ENCODE data around the gene SMARCC2. TPM values are rescaled to one million over a fixed set of nuclear protein-coding genes. Genes with fewer than 3 reads are reported as not detected.

The SMARCC2 gene
- total RNA-seq, 2 experiments from 2014 or later, result 133 to 137 TPM

DNA sequence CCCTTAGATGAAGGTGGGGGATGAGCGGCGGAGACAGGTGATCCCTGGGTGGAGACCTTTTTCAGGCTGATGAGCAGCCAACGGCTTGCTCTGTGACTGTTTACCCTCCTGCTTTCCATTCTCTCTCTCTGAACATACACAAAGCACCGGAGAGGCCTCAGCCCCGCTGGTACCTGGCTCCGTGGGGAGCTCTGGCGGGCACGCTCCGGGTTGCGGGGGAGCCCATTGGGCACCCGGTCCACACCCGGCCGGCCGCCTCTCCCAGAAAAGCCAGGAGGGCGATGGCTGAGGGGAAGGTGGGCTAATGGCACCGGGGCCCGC, 545 bp downstream of the SMARCC2 start:
- CTCF ChIA-PET, result interaction anchor here (0.9 to 9.6 kb wide), 29 partner anchors 10 to 450 kb away, joined by 3 to 271 read pairs (median 9); partner anchors contain the start of genes ANKRD52, COQ10A, ESYT1 and PA2G4
- Mint-ChIP-seq H3K9me3 (no peaks in the 10 kb centered on the region), H3K4me1 (peaks cover 53% of the 10 kb centered on the region), H3K4me3 (peak overlapping the region; percentile 84), H3K27me3 (no peaks in the 10 kb centered on the region), H3K36me3 (ENCODE audit: low read depth) (peaks cover 55% of the 10 kb centered on the region), H3K27ac (peak overlapping the region; percentile 77)
- no peak for DNase-seq
- POLR2A ChIA-PET, result interaction anchor here (0.8 to 5.1 kb wide), 22 partner anchors 9 to 441 kb away, joined by 3 to 114 read pairs (median 8); partner anchors contain the start of genes ANKRD52, ESYT1, MYL6 and MYL6B

DNA sequence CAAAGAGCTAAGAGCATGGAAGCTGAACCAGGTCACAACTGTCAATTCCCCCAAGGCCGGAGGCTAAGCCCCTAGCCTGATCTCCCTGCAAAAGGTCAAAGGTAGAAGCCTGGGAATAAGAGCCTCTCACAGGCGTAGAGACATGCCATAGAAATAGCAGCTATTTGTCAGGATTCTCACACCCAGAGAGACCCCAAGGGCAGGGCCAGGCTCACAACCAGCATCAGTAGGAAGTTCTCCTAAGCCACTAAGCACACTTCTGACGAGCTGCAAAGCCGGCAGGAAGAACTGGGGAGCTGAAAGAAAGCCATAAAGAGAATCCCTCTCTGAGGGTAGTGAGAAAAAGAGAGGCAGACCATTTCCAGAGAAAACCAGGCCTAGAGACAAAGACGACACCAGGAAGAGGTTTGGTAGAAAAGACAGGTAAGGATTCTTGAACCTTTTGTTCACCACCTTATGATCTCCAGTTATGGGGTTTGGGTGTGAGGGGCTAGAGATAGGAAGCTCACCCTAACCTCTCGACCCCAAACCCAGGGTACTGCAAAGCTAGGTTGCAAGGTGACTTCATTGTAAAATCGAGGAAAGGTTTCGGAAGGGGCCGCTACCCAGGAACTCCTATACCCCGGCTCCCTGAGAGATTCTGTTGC, 1.0 kb downstream of the SMARCC2 start:
- peak overlapping the region; percentile 77 for H3K27ac Mint-ChIP-seq
- H3K4me1 Mint-ChIP-seq, result peaks cover 50% of the 10 kb centered on the region
- ChIA-PET CTCF (interaction anchor here (0.9 to 9.6 kb wide), 19 partner anchors 11 to 447 kb away, joined by 3 to 271 read pairs (median 9); partner anchors contain the start of genes ANKRD52, COQ10A, ESYT1 and MYL6), POLR2A (interaction anchor here (0.8 to 5.1 kb wide), 20 partner anchors 9 to 441 kb away, joined by 3 to 114 read pairs (median 10); partner anchors contain the start of genes ANKRD52, ESYT1, MYL6 and MYL6B)
- H3K4me3 Mint-ChIP-seq, result peak overlapping the region; percentile 84
- H3K36me3 Mint-ChIP-seq (ENCODE audit: low read depth), result peaks cover 54% of the 10 kb centered on the region
- no peaks in the 10 kb centered on the region for H3K27me3 Mint-ChIP-seq
- no peak for DNase-seq
- H3K9me3 Mint-ChIP-seq, result no peaks in the 10 kb centered on the region

DNA sequence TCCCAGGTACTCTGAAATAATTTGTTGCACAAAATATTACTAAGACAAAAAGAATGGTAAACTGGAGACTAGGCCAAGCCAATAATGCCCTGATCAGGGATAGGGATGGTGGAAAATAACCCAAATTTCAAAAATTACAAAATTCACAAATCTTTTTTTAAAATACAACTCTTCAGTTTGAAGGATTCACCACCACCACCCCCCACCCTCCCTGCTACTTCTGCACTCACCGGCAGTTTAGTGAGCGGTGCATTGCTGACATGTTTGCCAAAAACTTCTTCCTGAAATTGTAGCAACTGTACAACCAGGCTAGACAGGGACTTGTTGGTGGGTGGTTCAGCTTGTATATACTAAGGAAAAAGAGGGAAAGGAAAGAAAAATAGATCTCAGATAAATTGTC, 2.3 kb downstream of the SMARCC2 start:
- ChIA-PET CTCF (interaction anchor here (0.6 to 9.6 kb wide), 4 partner anchors 19 to 63 kb away, joined by 5 to 271 read pairs (median 33); partner anchors contain the start of genes ESYT1, RPL41 and ZC3H10), POLR2A (interaction anchor here (3.0 to 5.1 kb wide), 6 partner anchors 16 to 69 kb away, joined by 11 to 114 read pairs (median 48); partner anchors contain the start of genes ESYT1, MYL6, MYL6B and RPL41)
- H3K9me3 Mint-ChIP-seq, result no peaks in the 10 kb centered on the region
- H3K27me3 Mint-ChIP-seq, result no peaks in the 10 kb centered on the region
- no peak for DNase-seq
- peaks cover 53% of the 10 kb centered on the region for H3K36me3 Mint-ChIP-seq (ENCODE audit: low read depth)
- no peak overlapping the region for H3K4me3 Mint-ChIP-seq
- peaks cover 41% of the 10 kb centered on the region for H3K4me1 Mint-ChIP-seq
- H3K27ac Mint-ChIP-seq, result no peak overlapping the region

DNA sequence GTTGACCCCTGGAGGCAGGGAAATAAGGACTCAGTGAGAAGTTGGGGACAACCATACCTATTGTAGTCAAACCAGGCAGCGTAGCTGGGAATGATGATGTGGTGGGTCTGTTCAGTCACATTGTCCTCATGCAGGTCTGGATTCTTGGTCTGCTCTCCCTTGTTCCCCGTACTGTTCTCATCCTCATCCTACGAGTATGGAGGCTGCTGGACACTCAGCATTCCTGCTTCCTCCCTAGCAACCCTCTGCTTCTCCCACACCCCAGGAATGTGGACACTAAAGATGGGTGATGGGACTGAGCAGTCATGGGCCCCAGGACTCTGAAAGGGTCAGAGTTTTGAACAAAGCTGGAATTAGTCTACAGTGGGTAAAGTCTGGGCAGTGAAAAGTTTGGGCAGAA, 10.9 kb downstream of the SMARCC2 start:
- H3K4me3 Mint-ChIP-seq, result no peak overlapping the region
- H3K9me3 Mint-ChIP-seq, result no peaks in the 10 kb centered on the region
- H3K27me3 Mint-ChIP-seq, result no peaks in the 10 kb centered on the region
- no peak overlapping the region for H3K27ac Mint-ChIP-seq
- H3K4me1 Mint-ChIP-seq, result peaks cover 1% of the 10 kb centered on the region
- no peak for DNase-seq
- CTCF ChIA-PET, result no interaction called here
- peaks cover 67% of the 10 kb centered on the region for H3K36me3 Mint-ChIP-seq (ENCODE audit: low read depth)
- POLR2A ChIA-PET, result interaction anchor here (1.4 to 2.6 kb wide), 2 partner anchors 10 to 16 kb away, joined by 4 to 7 read pairs; no protein-coding TSS in a partner anchor

DNA sequence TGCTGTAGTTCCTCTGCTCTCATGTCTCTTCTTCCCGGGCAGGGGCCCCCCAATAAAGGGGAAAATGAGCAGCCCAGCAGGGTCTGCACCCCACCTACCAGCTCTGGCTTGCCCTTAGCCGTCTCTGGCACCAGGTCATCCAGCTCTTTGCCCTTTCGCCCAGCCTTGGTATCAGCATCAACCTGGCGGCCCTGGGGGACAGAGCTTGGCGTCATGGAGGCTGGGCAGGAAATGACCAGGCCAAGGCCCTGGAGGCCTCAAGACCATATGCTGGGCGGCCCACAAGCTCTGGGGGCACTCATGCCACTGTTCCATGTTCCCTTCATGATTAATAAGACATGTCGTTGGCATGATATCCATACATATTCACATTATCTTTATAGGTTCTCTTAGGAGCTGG, 16.4 kb downstream of the SMARCC2 start:
- H3K27ac Mint-ChIP-seq, result peak overlapping the region; percentile 26
- no peaks in the 10 kb centered on the region for H3K27me3 Mint-ChIP-seq
- no peaks in the 10 kb centered on the region for H3K9me3 Mint-ChIP-seq
- peaks cover 7% of the 10 kb centered on the region for H3K4me1 Mint-ChIP-seq
- POLR2A ChIA-PET, result interaction anchor here (0.8 to 5.1 kb wide), 6 partner anchors 9 to 99 kb away, joined by 3 to 25 read pairs (median 6); partner anchors contain the start of genes MYL6 and SMARCC2
- CTCF ChIA-PET, result no interaction called here
- H3K36me3 Mint-ChIP-seq (ENCODE audit: low read depth), result peaks cover 77% of the 10 kb centered on the region
- no peak for DNase-seq
- no peak overlapping the region for H3K4me3 Mint-ChIP-seq

DNA sequence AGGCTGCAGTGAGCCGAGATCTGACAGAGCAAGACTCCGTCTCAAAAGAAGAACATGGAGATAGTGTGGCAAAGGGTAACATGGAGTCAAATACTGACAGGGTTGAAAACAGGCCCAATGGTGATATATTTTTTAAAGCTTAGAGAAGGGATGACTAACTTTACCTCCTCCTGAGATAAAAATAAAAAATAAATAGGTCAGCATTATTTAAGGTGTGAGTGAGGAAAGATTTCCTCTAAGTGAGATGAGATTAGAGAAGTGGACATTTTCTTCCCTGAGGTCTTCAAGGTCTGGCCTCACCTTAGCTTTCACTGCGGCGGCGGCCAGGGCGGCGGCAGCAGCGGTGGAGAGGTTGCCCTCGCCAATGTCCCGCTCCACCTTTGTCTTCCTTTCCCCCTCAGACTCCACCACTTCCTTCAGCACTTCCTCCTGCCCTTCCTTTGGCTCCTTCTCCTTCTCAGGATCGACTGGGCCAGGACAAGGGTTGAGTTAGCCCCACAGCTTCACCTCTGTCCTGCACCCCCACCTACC, 20.0 kb downstream of the SMARCC2 start:
- Mint-ChIP-seq H3K27me3 (no peaks in the 10 kb centered on the region), H3K36me3 (ENCODE audit: low read depth) (peaks cover 77% of the 10 kb centered on the region), H3K27ac (no peak overlapping the region), H3K4me1 (peaks cover 8% of the 10 kb centered on the region), H3K9me3 (no peaks in the 10 kb centered on the region), H3K4me3 (no peak overlapping the region)
- ChIA-PET CTCF (interaction anchor here (0.8 to 0.9 kb wide), 2 partner anchors 12 to 20 kb away, joined by 3 read pairs; partner anchors contain the start of gene SMARCC2), POLR2A (interaction anchor here (1.2 to 5.1 kb wide), 4 partner anchors 8 to 19 kb away, joined by 3 to 25 read pairs (median 11); partner anchors contain the start of gene SMARCC2)
- DNase-seq, result no peak

DNA sequence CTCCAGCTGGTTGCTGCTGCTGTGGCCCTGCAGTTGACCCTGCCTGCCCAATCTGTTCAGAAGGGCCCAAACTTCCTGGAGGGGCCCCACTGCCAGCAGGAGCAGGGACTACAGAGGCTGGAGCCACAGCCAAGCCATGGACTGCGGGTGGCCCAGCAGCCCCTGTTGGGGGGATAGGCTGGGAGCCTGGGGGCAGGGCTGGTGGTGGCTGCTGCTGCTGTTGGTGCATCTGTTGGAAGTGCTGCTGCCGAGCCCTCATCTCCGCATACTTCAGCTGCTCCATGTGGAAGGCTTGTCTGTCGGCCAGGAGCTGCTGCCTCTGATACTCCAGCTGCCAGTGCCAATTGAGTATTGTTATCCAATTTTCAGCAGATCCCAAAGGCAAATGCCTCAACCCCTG, 23.9 kb downstream of the SMARCC2 start:
- H3K4me3 Mint-ChIP-seq, result no peak overlapping the region
- peaks cover 76% of the 10 kb centered on the region for H3K36me3 Mint-ChIP-seq (ENCODE audit: low read depth)
- no peaks in the 10 kb centered on the region for H3K27me3 Mint-ChIP-seq
- H3K27ac Mint-ChIP-seq, result no peak overlapping the region
- POLR2A ChIA-PET, result interaction anchor here (1.1 to 9.2 kb wide), 7 partner anchors 14 to 47 kb away, joined by 3 to 178 read pairs (median 4); partner anchors contain the start of genes ESYT1, MYL6B, SMARCC2 and ZC3H10
- DNase-seq, result no peak
- H3K4me1 Mint-ChIP-seq, result peaks cover 35% of the 10 kb centered on the region
- no peaks in the 10 kb centered on the region for H3K9me3 Mint-ChIP-seq
- CTCF ChIA-PET, result interaction anchor here (1.0 to 1.6 kb wide), 2 partner anchors 24 to 40 kb away, joined by 3 to 10 read pairs; partner anchors contain the start of gene SMARCC2

DNA sequence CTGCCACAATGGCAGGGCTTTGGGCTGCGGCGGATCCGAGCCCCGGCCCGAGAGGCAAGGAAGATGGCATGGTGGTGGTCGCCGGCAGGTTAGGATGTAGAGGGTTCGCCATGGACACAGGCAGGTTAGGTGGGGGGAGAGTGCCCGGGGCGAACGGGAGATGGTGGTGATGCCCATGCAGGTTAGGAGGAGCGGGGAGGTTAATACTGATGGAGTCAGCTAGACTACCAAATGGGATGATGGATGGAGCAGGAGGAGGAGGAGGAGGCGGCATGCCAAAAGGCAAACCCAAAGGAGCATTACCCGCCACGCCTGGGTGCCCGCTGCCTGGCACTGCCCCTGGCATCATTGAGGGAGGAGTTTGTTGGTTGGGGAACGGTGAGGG, 24.9 kb downstream of the SMARCC2 start:
- no peak overlapping the region for H3K27ac Mint-ChIP-seq
- POLR2A ChIA-PET, result interaction anchor here (1.0 to 9.2 kb wide), 6 partner anchors 8 to 44 kb away, joined by 3 to 178 read pairs (median 48); partner anchors contain the start of genes ESYT1, MYL6B and SMARCC2
- CTCF ChIA-PET, result interaction anchor here (0.5 to 7.2 kb wide), 4 partner anchors 11 to 100 kb away, joined by 3 to 86 read pairs (median 20); partner anchors contain the start of genes ESYT1 and SMARCC2

DNA sequence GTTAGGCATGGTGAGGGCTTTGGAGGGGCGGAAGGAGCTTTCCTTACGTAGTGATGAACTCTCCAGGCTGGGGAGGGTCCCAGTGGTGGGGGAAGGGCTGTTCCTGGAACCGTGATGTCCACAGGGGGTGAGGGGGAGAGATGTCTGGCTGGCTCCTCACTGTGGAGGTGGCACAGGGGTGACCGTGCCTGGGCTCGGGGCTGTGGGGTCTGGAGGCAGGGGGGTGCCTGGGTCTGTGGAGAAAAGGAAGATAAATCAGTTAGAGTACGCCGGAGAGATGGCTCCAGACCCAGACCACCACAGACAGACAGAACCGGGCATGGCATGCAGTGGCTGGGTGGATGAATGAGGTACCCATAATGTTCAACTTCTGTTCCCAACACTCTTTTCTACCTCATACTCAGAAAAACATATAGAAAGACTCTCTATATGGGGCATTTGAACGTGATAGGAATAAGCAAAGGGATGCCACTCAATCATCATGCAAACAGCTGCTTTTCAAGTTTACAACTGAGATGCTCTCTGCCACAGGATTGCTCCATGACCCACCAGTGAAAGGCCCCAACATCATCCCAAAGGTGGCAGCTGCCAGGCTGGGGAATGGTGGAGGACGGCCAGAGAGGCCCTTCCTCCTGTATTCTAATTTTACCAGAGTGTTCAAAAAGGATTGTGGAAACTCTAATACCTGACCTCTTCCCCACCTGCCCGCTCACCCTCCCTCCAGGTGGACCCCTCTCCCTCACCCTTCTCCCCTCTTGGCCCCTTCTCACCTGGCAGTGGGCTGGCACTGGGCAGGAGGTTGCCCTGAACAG, 25.5 kb downstream of the SMARCC2 start:
- H3K36me3 Mint-ChIP-seq (ENCODE audit: low read depth), result peaks cover 77% of the 10 kb centered on the region
- peak overlapping the region; percentile 40 for H3K27ac Mint-ChIP-seq
- H3K4me3 Mint-ChIP-seq, result no peak overlapping the region
- H3K27me3 Mint-ChIP-seq, result no peaks in the 10 kb centered on the region
- DNase-seq, result no peak
- no peaks in the 10 kb centered on the region for H3K9me3 Mint-ChIP-seq
- peaks cover 39% of the 10 kb centered on the region for H3K4me1 Mint-ChIP-seq
- ChIA-PET CTCF (interaction anchor here (0.5 to 7.2 kb wide), 6 partner anchors 11 to 101 kb away, joined by 3 to 86 read pairs (median 4); partner anchors contain the start of genes ESYT1, SMARCC2 and ZC3H10), POLR2A (interaction anchor here (1.0 to 9.2 kb wide), 11 partner anchors 9 to 472 kb away, joined by 3 to 178 read pairs (median 9); partner anchors contain the start of genes ESYT1, MYL6B, PA2G4 and SMARCC2)

More for the DNA sequence above, 24.9 kb downstream of the SMARCC2 start:
- peaks cover 76% of the 10 kb centered on the region for H3K36me3 Mint-ChIP-seq (ENCODE audit: low read depth)
- DNase-seq, result no peak
- no peaks in the 10 kb centered on the region for H3K9me3 Mint-ChIP-seq
- H3K4me3 Mint-ChIP-seq, result no peak overlapping the region
- H3K4me1 Mint-ChIP-seq, result peaks cover 39% of the 10 kb centered on the region
- no peaks in the 10 kb centered on the region for H3K27me3 Mint-ChIP-seq

DNA sequence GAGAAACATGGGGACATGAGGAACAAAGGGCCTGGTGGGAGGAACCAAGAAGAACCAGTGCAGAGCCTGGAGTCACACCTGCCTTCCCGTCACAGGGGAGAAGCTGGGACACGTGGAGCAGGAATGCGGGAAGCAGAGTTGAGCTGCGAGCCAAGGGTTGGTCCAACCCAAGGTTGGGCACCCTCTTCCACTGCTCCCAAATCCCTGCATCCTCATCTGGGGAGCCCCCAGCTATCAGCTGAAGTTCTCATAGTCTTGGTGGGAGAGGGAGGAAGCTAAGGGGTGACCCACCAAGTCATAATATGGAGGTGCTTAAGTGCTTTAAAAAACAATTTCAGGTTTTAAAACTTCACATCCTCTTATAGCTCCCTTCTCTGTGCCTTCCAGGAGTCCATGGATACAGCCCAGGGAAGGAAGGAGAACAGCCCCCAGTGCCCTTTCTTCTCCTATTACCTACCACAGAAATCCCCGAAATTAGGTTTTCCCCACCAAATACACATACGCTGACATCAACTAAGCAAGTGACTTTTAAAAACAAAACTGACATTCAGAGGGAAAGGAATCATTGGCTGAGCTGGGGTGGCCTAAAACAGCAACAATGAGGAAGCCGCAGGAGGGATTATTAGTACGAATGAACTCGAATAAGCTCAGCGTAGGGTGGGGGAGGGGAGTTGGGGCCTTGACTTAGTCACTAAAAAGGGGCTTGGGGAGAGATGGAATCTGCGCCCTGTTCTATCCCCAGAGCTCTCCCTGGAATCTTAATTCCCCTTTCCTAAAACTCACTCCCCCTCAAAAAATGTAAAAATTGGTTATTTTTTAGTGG, 26.6 kb downstream of the SMARCC2 start:
- Mint-ChIP-seq H3K4me3 (no peak overlapping the region), H3K27me3 (no peaks in the 10 kb centered on the region), H3K36me3 (ENCODE audit: low read depth) (peaks cover 78% of the 10 kb centered on the region), H3K27ac (peak overlapping the region; percentile 44), H3K9me3 (no peaks in the 10 kb centered on the region), H3K4me1 (peaks cover 37% of the 10 kb centered on the region)
- DNase-seq, result no peak
- CTCF ChIA-PET, result interaction anchor here (0.7 to 7.2 kb wide), 7 partner anchors 11 to 45 kb away, joined by 3 to 86 read pairs (median 5); partner anchors contain the start of genes ESYT1, MYL6B, SMARCC2 and ZC3H10
- POLR2A ChIA-PET, result interaction anchor here (1.0 to 9.2 kb wide), 14 partner anchors 8 to 473 kb away, joined by 3 to 178 read pairs (median 7); partner anchors contain the start of genes ESYT1, MYL6B, PA2G4 and SMARCC2

DNA sequence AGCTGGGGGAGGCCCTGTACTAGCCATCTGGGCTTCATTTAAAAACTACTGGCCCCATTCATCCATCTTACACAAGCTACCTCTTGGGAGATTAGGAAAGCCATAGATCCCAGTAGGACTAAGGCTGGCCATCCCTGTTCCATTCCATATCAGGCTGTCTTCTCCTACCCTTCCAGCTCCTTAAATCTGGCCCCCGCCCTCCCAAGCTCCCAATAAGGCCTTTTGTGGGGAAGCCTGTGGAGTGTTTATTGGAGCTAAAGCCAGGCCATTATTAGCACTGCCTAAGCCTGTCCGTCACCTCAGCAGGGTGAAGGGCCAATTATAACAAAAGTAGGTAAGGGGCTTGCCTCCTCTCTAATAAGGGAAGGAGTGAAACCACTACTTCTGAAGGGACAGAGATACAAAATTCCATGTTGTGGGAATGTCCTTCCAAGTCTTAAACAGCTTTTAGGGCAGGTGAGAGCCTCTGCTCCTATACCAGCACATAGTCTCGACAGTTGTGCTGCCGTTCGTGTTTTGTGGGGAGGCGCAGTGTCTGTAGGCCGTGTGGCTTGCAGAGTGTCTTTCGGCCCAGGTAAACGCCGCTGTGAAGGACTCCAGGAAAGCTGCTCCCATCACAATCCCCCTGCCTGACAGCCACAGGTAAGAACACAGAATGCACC, 27.5 kb downstream of the SMARCC2 start:
- H3K9me3 Mint-ChIP-seq, result no peaks in the 10 kb centered on the region
- H3K4me3 Mint-ChIP-seq, result peak overlapping the region; percentile 91
- ChIA-PET CTCF (interaction anchor here (1.7 to 7.2 kb wide), 4 partner anchors 10 to 43 kb away, joined by 6 to 86 read pairs (median 34); partner anchors contain the start of genes ESYT1, MYL6B, SMARCC2 and ZC3H10), POLR2A (interaction anchor here (0.8 to 9.2 kb wide), 20 partner anchors 9 to 474 kb away, joined by 3 to 178 read pairs (median 5); partner anchors contain the start of genes ANKRD52, ESYT1, MYL6B and PA2G4)
- DNase-seq, result no peak
- H3K4me1 Mint-ChIP-seq, result peaks cover 40% of the 10 kb centered on the region
- H3K27me3 Mint-ChIP-seq, result no peaks in the 10 kb centered on the region
- peaks cover 78% of the 10 kb centered on the region for H3K36me3 Mint-ChIP-seq (ENCODE audit: low read depth)
- peak overlapping the region; percentile 55 for H3K27ac Mint-ChIP-seq
